Glutamatergic neuron (in vitro differentiated cells): ENCODE results near the gene CMSS1. TPM values are rescaled to one million over a fixed set of nuclear protein-coding genes. Genes with fewer than 3 reads are reported as not detected.

Experiments
- DNase-seq: peaks from one replicate; pipeline ENCODE4 v3.0.0; 2022
- H3K27ac Mint-ChIP-seq: one replicate; pipeline ENCODE4 v1.8.0; 2020; ENCODE audit warnings: mild to moderate bottlenecking, mixed read lengths, inconsistent platforms; ENCODE audit not compliant: unreplicated experiment
- H3K27me3 Mint-ChIP-seq: one replicate; pipeline ENCODE4 v1.8.0; 2020; ENCODE audit warnings: mild to moderate bottlenecking, moderate library complexity, mixed read lengths, inconsistent platforms; ENCODE audit not compliant: unreplicated experiment
- H3K36me3 Mint-ChIP-seq: one replicate; pipeline ENCODE4 v1.8.0; 2020; ENCODE audit warnings: mild to moderate bottlenecking, mixed read lengths, inconsistent platforms; ENCODE audit not compliant: unreplicated experiment
- H3K4me1 Mint-ChIP-seq: one replicate; pipeline ENCODE4 v1.8.0; 2020; ENCODE audit warnings: mild to moderate bottlenecking, low read depth, mixed read lengths, inconsistent platforms; ENCODE audit not compliant: unreplicated experiment
- H3K4me3 Mint-ChIP-seq: one replicate; pipeline ENCODE4 v1.8.0; 2020; ENCODE audit warnings: mild to moderate bottlenecking, mixed read lengths, inconsistent platforms; ENCODE audit not compliant: unreplicated experiment
- H3K9me3 Mint-ChIP-seq: one replicate; pipeline ENCODE4 v1.8.0; 2020; ENCODE audit warnings: mild to moderate bottlenecking, moderate library complexity, mixed read lengths, inconsistent platforms; ENCODE audit not compliant: unreplicated experiment
- total RNA-seq: library from RNA; stranded (reverse); fragmentation: NEBNext Ultra II Directional; extraction: Animal tissue kit (Norgen Biotek cat#: 25700); gene quantifications from one replicate; pipeline ENCODE4 v1.2.1, GENCODE V29; 2021; ENCODE audit not compliant: unreplicated experiment
- TF ChIP-seq, protein P1 (sequence below): fragments of 200-600 bp; sonication (generic); IDR thresholded peaks from one replicate; pipeline ENCODE4 v1.5.0; 2021; ENCODE audit not compliant: partially characterized antibody, unreplicated experiment

Gene CMSS1
- total RNA-seq, 1 donor from 2014 or later = 37.8 TPM

DNA sequence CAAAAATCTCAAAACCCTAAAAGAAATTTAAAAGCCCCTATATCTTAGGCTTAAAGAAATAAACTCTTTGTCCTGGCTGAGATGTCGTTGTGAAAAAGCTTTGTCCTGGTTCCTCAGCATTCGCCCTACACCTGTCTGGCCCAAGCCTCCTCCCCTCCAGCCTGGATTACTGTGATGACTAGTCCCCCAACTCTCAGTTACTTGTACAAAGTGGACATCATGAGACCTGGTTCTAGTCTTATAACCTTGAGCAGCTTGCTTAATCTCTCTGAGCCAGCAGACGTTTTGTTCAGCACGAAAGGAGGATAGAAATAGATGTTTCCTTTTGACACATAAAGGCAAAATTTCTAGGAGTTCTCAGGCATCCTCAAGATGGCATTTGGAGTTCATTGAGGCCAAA lies 245.0 kb downstream of the CMSS1 start:
- H3K27me3 Mint-ChIP-seq = no peaks in the 10 kb centered on the region
- TF ChIP-seq, protein P1, sequence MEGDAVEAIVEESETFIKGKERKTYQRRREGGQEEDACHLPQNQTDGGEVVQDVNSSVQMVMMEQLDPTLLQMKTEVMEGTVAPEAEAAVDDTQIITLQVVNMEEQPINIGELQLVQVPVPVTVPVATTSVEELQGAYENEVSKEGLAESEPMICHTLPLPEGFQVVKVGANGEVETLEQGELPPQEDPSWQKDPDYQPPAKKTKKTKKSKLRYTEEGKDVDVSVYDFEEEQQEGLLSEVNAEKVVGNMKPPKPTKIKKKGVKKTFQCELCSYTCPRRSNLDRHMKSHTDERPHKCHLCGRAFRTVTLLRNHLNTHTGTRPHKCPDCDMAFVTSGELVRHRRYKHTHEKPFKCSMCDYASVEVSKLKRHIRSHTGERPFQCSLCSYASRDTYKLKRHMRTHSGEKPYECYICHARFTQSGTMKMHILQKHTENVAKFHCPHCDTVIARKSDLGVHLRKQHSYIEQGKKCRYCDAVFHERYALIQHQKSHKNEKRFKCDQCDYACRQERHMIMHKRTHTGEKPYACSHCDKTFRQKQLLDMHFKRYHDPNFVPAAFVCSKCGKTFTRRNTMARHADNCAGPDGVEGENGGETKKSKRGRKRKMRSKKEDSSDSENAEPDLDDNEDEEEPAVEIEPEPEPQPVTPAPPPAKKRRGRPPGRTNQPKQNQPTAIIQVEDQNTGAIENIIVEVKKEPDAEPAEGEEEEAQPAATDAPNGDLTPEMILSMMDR = no peak
- DNase-seq = no peak
- H3K9me3 Mint-ChIP-seq = peaks cover 1% of the 10 kb centered on the region
- H3K4me1 Mint-ChIP-seq = no peaks in the 10 kb centered on the region
- H3K36me3 Mint-ChIP-seq = no peaks in the 10 kb centered on the region
- no peak overlapping the region for H3K4me3 Mint-ChIP-seq
- H3K27ac Mint-ChIP-seq = no peak overlapping the region

DNA sequence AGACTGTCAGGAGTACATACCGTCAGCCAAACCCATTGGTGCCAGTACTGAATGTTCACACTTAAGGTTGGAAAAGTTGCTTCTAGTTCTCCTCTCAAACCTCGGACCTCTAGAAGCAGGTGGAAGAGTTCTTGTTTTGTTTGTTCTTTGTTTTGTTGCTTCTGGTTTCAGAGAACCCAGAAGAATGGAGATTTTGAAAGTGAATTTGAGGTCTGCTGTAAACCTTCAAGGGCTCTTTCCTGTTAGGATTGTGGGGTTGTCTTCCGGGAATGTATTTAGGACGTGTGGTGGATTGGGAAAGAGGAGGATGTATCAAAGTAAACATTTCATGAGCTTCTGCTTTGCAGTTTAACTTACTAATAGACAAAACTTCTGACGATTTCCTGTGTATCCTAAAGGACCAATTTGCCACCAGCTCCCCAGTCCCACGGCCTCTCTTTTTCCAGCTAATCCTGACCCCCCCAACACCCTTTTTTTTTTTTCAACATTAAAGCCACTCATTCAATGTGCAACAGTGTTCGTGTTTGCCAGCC lies 246.3 kb downstream of the CMSS1 start:
- Mint-ChIP-seq H3K9me3 (peaks cover 1% of the 10 kb centered on the region), H3K27me3 (no peaks in the 10 kb centered on the region), H3K27ac (no peak overlapping the region), H3K36me3 (no peaks in the 10 kb centered on the region), H3K4me3 (no peak overlapping the region), H3K4me1 (no peaks in the 10 kb centered on the region)
- no peak for DNase-seq
- TF ChIP-seq, protein P1 = no peak

DNA sequence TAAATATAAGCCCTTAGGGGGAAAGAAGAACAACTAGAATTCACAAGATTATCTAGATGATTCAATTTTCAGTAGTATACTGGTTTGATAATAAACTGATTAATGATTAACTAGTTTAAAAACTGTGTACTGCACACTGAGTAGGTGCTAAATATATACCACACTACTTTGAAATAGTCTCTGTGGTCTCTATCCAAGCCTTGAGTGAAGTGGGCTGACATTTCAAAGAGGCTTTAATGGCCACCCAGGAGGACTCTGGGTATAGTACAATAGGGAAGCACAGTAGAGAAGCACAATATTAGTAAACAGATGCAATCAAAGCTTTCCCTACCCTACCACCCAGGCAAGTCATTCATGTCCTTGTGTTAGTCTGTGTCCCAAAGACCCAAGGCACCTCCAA lies 249.9 kb downstream of the CMSS1 start:
- Mint-ChIP-seq H3K27me3 (no peaks in the 10 kb centered on the region), H3K4me3 (no peak overlapping the region), H3K27ac (no peak overlapping the region), H3K36me3 (no peaks in the 10 kb centered on the region), H3K9me3 (no peaks in the 10 kb centered on the region), H3K4me1 (no peaks in the 10 kb centered on the region)
- TF ChIP-seq, protein P1 = no peak
- no peak for DNase-seq

DNA sequence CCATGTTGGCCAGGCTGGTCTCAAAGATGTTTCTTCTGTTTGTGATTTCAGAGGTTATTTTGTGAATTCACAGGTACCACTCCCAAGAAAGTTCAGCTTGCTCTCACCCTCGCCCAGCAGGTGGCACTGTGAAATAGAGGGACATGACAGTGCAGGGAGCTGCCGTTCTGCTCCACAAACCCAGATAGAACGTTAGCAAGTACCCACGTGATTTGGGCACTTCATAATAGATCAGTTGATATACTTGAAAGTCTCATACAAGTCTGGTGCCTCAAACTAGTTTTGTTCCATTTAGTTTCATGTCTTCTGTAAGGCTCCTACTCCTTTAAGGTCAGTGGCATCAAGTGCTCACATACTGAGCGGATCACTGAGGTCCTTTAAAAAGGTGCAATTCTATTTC lies 251.2 kb downstream of the CMSS1 start:
- TF ChIP-seq, protein P1 = peak; percentile 69
- peak; percentile 85 for DNase-seq
- Mint-ChIP-seq H3K36me3 (no peaks in the 10 kb centered on the region), H3K4me1 (peaks cover 6% of the 10 kb centered on the region), H3K27me3 (peaks cover 2% of the 10 kb centered on the region), H3K9me3 (no peaks in the 10 kb centered on the region), H3K4me3 (no peak overlapping the region), H3K27ac (no peak overlapping the region)

DNA sequence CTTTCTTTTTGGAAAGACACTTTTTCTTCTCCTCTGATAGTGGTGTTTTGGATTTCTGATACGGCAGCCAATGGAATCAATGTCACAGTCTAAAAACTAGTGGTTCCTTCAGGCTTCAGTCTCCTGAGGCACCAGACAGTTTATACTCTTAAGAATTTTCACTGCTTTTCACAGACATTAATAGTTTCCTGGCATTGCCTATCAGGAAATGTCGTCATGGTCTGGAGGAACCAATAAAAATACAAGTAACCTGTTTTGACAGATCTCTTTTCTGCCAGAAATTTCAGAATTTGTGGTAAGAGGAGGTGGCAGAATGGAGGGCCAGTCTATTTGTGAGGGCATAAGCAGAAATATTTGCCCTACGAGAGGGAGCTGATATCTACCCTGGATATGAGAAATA lies 251.8 kb downstream of the CMSS1 start:
- Mint-ChIP-seq H3K36me3 (no peaks in the 10 kb centered on the region), H3K9me3 (no peaks in the 10 kb centered on the region), H3K27me3 (peaks cover 2% of the 10 kb centered on the region), H3K4me1 (peaks cover 11% of the 10 kb centered on the region), H3K27ac (no peak overlapping the region), H3K4me3 (no peak overlapping the region)
- no peak for DNase-seq
- TF ChIP-seq, protein P1 = no peak
